Stimulated activated CD4-positive, alpha-beta T cell treated with anti-CD3 and anti-CD28 coated beads, TNF-alpha, amount 100 ng/mL, for 1 hour (primary cell): ENCODE results near the gene RHEBL1.
A peak's percentile ranks its signal among the peaks of the same experiment; 100 is the strongest.

Experiments used
- DNase-seq, 3 donors: peaks; one replicate each; pipeline ENCODE4 v3.0.0-alpha.2; 2020; ENCODE audit warnings: low read depth in 3 of 3, low spot score in 1 of 3

The RHEBL1 gene, protein sequence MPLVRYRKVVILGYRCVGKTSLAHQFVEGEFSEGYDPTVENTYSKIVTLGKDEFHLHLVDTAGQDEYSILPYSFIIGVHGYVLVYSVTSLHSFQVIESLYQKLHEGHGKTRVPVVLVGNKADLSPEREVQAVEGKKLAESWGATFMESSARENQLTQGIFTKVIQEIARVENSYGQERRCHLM

DNA sequence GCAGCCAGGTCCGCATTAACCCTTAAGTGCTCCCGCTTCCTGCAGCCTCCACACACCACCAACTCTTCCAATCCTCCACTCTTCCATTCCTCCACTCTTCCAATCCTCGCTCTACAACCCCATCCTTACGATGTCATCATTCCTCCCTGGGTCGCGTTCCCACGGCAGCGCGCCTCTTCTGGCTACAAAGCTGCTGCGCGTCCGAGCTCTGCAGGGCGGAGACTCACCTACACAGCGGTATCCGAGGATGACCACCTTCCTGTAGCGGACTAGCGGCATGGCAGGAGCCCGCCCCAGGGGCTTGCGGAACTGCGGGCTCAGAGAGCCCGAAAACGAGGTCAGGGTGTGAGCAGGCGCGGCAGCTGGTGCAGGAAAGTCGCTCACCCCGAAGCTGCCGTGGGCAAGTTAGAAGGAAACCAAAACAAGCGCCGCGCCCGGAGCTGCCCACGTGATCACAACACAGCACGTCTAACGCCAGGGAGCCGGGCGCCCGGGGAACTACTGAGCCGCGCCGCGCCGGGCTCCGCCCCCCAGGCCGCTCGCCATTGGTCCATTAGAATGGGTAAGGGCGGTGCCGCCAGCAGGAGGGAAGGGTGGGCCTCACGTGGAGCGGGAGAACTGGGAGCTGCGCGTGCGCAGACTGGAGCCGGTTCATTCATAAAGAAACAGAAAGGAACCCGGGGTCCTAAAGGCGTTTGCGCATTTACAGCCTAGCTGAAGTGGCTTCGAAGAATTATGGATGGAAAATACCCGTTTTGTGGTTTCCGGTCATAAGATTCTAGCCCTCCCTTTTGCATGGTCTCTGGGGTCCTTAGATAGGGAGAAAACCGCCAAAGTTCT lies at the start of gene RHEBL1:
RHEBL1 (minus strand) TSS at position 473 of the 840 bp plus-strand sequence; CDS start at position 279, 194 bp downstream.
- peak; percentile 93 to 97 (median 96) for DNase-seq

GRCh38 chr12:49111206-49111605 lies 41.4 kb upstream of the RHEBL1 start:
- DNase-seq: no peak

- peak; percentile 83 to 92 (median 87) for DNase-seq
These were observed 40.8 kb upstream of the RHEBL1 start, which contains the start of gene LMBR1L for GRCh38 chr12:49110464-49111155. TSS of gene LMBR1L (minus strand) at chr12:49110847. CDS start at chr12:49110555, 292 bp downstream.

GRCh38 chr12:49109641-49110463 lies 40.1 kb upstream of the RHEBL1 start:
- no peak for DNase-seq

DNA sequence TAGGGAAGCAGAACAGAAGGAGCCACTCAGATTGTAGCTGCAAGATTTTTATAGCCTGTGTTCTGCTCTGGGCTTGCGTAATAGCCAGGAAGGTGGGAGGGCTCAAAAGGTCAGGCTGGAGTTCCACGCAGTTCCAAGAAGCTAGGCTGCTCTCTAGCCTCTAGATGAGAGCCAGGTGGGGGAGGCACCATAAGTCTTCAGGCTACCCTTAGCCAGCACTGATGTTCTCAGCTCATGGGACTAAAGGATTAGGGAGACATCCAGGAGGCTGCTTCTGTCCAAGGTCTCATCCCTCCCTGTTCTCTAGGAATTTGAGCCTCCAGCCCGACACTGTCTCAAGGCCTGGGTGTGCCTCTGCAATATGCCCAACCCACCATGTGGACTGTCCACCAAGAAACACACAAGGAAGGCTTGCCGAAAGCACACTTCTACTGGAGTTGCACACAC lies 39.2 kb upstream of the RHEBL1 start:
- no peak for DNase-seq

DNA sequence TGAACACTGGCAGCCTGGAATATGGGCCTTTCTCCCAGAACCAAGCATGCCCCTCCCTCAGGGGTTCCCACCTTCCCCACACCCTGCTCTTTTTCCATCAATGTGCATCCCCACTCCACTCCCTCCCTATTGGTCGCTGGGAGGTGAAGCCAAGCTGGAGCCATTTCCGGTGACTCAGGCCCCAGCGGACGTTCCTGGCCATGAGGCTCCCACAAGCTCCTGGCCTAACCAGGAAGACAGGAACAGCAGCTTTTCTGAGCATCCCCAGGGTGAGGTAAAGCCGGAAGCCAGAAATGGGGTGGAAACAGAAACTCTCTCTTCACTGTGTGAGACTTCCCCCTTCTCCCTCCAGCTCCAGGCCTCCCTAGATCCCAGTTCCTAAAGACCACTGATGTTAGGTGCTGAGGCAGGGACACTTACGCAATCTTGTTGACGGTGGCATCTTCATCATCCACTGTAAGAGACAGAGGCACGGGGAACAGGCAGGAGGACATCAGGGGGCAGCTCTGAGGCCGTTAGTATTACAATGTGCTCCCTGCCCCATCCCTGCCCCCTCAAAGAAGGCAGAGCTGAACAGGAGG lies 35.8 kb upstream of the RHEBL1 start:
- no peak for DNase-seq

- DNase-seq: no peak
These were observed 35.0 kb upstream of the RHEBL1 start for GRCh38 chr12:49104822-49105221.

DNA sequence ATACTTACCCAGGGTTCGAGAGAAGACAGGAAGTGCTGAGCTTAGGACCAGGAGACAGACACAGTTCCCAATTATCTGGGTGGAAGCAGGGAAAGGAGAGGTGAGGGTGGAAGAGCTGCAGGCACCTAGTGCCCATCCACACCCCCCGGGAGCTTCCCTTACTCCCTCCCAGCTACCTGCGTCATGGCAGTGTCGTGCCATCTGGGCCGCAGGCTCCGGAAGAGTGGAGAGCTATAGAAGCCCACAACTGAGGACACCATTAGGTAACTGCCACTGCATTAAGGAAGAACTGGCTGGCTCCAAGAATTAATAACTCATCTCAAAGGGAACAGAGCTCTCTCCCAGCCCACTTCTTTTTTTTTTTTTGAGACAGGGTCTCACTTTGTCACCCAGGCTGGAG lies 30.6 kb upstream of the RHEBL1 start:
- DNase-seq: no peak

GRCh38 chr12:49098703-49099102 lies 28.9 kb upstream of the RHEBL1 start:
- no peak for DNase-seq

DNA sequence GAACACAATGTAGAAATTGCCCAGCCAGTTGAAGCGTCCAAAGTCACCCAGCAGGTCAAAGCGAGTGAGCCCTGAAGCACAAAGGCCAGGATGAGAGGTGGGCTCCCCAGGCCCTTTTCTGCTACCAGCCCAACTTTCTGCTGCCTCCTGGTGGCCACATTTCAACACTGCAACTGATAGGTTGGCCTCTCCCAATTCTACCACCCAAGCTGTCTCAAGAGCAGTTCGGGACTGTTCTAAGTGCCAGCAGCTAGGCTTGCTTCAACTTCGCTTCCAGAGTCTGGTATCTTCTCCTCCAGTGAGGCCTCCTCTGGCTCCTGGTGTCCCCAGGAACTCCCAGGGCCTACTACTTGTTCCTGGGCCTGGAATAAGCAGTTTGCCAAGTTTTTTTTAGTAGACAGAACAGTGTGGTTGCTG lies 28.3 kb upstream of the RHEBL1 start:
- peak in 1 of 3 donors; percentile 46 for DNase-seq

- no peak for DNase-seq
These were observed 27.6 kb upstream of the RHEBL1 start for GRCh38 chr12:49097381-49097780.

DNA sequence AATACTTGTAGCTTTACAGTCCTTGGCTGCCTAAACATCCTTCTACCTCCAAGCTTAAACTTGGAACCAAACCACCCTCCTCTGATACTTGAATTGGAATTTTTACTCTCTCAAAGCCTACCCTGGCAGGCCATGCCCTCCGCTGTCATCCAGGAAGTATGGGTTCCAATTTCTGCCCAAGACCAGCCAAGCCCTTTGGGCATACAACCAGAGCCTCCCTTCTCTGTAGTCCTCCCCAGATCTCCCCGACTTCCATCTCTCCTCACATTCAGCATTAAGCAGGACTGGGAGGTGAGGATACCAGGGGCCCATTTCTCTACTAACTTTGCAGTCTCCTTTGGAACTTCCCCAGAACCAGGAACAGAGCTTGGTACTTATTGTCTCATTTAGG lies 25.2 kb upstream of the RHEBL1 start:
- DNase-seq: no peak

GRCh38 chr12:49094160-49094974 lies 24.6 kb upstream of the RHEBL1 start, which contains the start of gene DHH:
TSS of gene DHH (minus strand) at chr12:49094801. CDS start at chr12:49094512, 289 bp downstream.
- no peak for DNase-seq

GRCh38 chr12:49093792-49094159 lies 24.0 kb upstream of the RHEBL1 start:
- no peak for DNase-seq

- no peak for DNase-seq
These were observed 23.1 kb upstream of the RHEBL1 start for GRCh38 chr12:49092816-49093406.

- peak in 1 of 3 donors; percentile 50 for DNase-seq
These were observed 22.5 kb upstream of the RHEBL1 start for GRCh38 chr12:49092086-49092815.

DNA sequence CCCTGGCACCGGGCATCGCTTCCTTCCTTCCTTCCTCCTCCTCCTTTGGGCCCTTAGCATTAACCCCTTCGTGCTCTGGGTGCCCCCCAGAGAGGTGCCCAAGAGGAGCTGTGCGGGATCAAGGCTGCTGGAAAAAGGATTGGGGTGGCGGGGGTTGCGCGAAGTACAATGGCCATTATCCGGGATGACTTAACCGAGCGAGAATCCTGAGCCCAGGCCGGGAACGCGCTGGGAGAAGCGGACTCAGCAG lies 22.0 kb upstream of the RHEBL1 start:
- no peak for DNase-seq

- no peak for DNase-seq
These were observed 21.5 kb upstream of the RHEBL1 start for GRCh38 chr12:49091056-49091835.
